GM23338 (cell line): ENCODE results near the gene TBP.

Experiments used
- CREB1 ChIP-seq: fragments of 250-450 bp; sonication (Bioruptor Pico); IDR thresholded peaks from 2 replicates; pipeline ENCODE4 v1.5.0; 2020; ENCODE audit warnings: low read depth, mild to moderate bottlenecking, moderate library complexity
- EZH2 ChIP-seq: fragments of 200-600 bp; sonication (generic); IDR thresholded peaks from one replicate; pipeline ENCODE4 v1.8.0; 2017; ENCODE audit warnings: antibody characterized with exemption, mild to moderate bottlenecking, low read depth; ENCODE audit not compliant: unreplicated experiment
- EZH2phosphoT487 ChIP-seq: fragments of 200-600 bp; sonication (generic); IDR thresholded peaks from one replicate; pipeline ENCODE4 v1.8.1; 2018; ENCODE audit warnings: antibody characterized with exemption; ENCODE audit not compliant: unreplicated experiment
- JUNB ChIP-seq: IDR thresholded peaks from one replicate; pipeline ENCODE4 v1.6.1; 2016; ENCODE audit warnings: antibody characterized with exemption; ENCODE audit not compliant: unreplicated experiment
- NANOG ChIP-seq: IDR thresholded peaks from 2 replicates; pipeline ENCODE4 v1.6.1; 2016; ENCODE audit warnings: antibody characterized with exemption, borderline replicate concordance
- POLR2AphosphoS5 ChIP-seq: IDR thresholded peaks from 2 replicates; pipeline ENCODE4 v1.6.1; 2016; ENCODE audit warnings: antibody characterized with exemption, low read depth
- STAT1 ChIP-seq: IDR thresholded peaks from one replicate; pipeline ENCODE4 v1.6.1; 2016; ENCODE audit warnings: antibody characterized with exemption; ENCODE audit not compliant: unreplicated experiment
- ZNF114 ChIP-seq: fragments of 250-450 bp; sonication (Bioruptor Pico); IDR thresholded peaks from 2 replicates; pipeline ENCODE4 v1.5.0; 2020; ENCODE audit warnings: mild to moderate bottlenecking, moderate library complexity
- TF ChIP-seq, protein P1 (sequence below), 2 experiments: fragments of 200-600 bp in 1 of 2; sonication (generic) in 1 of 2; conservative IDR thresholded peaks; 2 replicates each; pipeline versions ENCODE4 v1.5.1 to v1.6.1; 2016 to 2017; ENCODE audit warnings: antibody characterized with exemption in 2 of 2, low read depth in 2 of 2, mild to moderate bottlenecking in 2 of 2, moderate library complexity in 1 of 2
- TF ChIP-seq, protein P2 (sequence below): IDR thresholded peaks from one replicate; pipeline ENCODE4 v1.6.1; 2018; ENCODE audit warnings: antibody characterized with exemption; ENCODE audit not compliant: unreplicated experiment

DNA sequence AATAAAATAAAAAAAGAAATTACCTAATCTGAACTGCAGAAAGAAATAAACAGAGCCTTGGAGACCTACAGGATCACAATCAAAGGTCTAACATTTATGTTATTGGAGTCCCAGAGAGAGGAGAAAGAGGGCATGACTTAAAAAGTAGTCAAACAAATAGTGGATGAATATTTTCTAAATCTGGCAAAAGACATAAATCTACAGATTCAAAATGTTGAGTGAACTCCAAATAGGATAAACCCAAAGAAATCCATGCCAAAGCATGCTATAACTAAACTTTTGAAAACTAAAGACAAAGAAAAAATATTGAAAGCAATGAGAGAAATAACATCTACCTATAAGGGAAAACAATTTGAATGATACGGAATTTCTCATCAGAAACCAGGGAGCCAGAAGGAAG, 39.3 kb upstream of the TBP start:
- TF ChIP-seq, protein P1, sequence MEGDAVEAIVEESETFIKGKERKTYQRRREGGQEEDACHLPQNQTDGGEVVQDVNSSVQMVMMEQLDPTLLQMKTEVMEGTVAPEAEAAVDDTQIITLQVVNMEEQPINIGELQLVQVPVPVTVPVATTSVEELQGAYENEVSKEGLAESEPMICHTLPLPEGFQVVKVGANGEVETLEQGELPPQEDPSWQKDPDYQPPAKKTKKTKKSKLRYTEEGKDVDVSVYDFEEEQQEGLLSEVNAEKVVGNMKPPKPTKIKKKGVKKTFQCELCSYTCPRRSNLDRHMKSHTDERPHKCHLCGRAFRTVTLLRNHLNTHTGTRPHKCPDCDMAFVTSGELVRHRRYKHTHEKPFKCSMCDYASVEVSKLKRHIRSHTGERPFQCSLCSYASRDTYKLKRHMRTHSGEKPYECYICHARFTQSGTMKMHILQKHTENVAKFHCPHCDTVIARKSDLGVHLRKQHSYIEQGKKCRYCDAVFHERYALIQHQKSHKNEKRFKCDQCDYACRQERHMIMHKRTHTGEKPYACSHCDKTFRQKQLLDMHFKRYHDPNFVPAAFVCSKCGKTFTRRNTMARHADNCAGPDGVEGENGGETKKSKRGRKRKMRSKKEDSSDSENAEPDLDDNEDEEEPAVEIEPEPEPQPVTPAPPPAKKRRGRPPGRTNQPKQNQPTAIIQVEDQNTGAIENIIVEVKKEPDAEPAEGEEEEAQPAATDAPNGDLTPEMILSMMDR (conservative IDR thresholded peaks at IDR 0.05; ENCODE audit: low read depth in 2 of 2), result no peak
- TF ChIP-seq POLR2AphosphoS5, result no peak
- TF ChIP-seq ZNF114 (CRISPR knock-in tag), result no peak
- no peak for TF ChIP-seq EZH2
- TF ChIP-seq NANOG, result no peak
- TF ChIP-seq JUNB, result no peak
- TF ChIP-seq, protein P2, sequence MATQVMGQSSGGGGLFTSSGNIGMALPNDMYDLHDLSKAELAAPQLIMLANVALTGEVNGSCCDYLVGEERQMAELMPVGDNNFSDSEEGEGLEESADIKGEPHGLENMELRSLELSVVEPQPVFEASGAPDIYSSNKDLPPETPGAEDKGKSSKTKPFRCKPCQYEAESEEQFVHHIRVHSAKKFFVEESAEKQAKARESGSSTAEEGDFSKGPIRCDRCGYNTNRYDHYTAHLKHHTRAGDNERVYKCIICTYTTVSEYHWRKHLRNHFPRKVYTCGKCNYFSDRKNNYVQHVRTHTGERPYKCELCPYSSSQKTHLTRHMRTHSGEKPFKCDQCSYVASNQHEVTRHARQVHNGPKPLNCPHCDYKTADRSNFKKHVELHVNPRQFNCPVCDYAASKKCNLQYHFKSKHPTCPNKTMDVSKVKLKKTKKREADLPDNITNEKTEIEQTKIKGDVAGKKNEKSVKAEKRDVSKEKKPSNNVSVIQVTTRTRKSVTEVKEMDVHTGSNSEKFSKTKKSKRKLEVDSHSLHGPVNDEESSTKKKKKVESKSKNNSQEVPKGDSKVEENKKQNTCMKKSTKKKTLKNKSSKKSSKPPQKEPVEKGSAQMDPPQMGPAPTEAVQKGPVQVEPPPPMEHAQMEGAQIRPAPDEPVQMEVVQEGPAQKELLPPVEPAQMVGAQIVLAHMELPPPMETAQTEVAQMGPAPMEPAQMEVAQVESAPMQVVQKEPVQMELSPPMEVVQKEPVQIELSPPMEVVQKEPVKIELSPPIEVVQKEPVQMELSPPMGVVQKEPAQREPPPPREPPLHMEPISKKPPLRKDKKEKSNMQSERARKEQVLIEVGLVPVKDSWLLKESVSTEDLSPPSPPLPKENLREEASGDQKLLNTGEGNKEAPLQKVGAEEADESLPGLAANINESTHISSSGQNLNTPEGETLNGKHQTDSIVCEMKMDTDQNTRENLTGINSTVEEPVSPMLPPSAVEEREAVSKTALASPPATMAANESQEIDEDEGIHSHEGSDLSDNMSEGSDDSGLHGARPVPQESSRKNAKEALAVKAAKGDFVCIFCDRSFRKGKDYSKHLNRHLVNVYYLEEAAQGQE, result no peak
- no peak for TF ChIP-seq CREB1 (CRISPR knock-in tag)
- no peak for TF ChIP-seq EZH2phosphoT487
- no peak for TF ChIP-seq STAT1
